ENCODE data around the gene ZBTB24.

The ZBTB24 gene

GRCh38 chr6:109448615-109449014, 34.4 kb downstream of the ZBTB24 start:
- H3K27ac ChIP-seq (ENCODE audit: low read length), result no peak overlapping the region
- peaks cover 0 to 2% of the 10 kb centered on the region in 2 donors for H3K4me1 ChIP-seq (ENCODE audit: control insufficient read depth in 1 of 2, insufficient read depth in 2 of 2, low read length in 2 of 2)
- no peaks in the 10 kb centered on the region for H3K9me3 ChIP-seq (ENCODE audit: control insufficient read depth in 1 of 2, low read length in 2 of 2)
- H3K36me3 ChIP-seq (ENCODE audit: control insufficient read depth in 1 of 2, insufficient read depth in 2 of 2, low read length in 2 of 2), result peaks cover 22 to 23% of the 10 kb centered on the region in 2 donors
- no peaks in the 10 kb centered on the region for H3K27me3 ChIP-seq (ENCODE audit: low read depth, low read length)
- no peak overlapping the region for H3K4me3 ChIP-seq (ENCODE audit: low read depth in 1 of 2, low read length in 2 of 2)

DNA sequence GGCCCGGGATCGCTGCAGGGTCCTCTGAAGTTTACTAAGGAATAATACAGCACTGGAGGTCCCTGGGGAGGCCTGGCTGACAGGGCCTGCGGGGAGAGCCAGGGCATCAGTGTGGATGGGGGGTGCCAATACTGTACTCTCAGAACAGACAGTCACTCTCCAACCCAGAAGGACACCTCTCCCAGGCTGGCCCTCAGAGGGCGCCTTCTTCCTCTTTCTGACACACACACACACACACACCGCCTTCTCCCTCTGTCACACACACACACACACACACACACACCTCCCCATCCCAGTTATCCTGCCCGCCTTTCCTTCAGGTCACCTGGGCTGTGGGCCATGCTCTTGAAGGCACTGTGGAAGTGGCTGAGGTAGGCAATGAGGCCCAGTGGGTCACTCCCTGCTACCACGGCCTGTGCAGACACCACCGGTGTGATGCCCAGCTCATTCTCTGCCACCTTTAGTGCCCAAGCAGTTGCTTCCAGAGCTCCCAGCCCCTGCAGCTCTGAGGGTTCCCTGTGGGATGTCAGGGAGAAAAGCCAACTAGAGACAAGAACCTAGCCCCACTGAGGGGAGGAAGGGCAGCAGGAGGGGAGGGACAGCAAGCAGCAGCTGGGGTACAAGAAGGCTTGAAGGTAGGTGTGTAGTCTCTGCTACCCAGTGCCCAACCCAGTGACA, 35.0 kb downstream of the ZBTB24 start:
- Histone ChIP-seq H3K27me3 (ENCODE audit: low read depth, low read length) (no peaks in the 10 kb centered on the region), H3K36me3 (ENCODE audit: control insufficient read depth in 1 of 2, insufficient read depth in 2 of 2, low read length in 2 of 2) (peaks cover 22 to 23% of the 10 kb centered on the region in 2 donors), H3K27ac (ENCODE audit: low read length) (no peak overlapping the region), H3K4me1 (ENCODE audit: control insufficient read depth in 1 of 2, insufficient read depth in 2 of 2, low read length in 2 of 2) (no peaks in the 10 kb centered on the region), H3K4me3 (ENCODE audit: low read depth in 1 of 2, low read length in 2 of 2) (no peak overlapping the region), H3K9me3 (ENCODE audit: control insufficient read depth in 1 of 2, low read length in 2 of 2) (no peaks in the 10 kb centered on the region)

DNA sequence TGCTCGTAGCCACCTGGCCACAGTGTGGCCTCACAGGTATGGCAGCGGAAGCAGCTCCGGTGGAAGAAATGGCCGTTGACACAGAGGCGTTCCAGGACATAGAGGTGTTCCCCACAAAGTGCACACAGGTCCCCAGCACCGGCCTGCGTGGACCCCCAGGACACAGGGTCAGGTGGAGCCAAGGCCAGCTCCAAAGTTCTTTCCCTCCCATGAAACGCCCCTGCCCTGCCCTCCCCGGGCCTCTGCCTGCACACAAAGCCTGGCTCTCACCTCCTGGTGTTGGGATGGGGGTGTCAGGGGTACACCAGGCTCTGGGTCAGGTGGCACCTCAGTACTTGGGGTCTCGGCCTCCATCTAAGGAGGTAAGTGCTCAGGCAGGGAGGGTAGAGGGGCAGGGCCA, 35.9 kb downstream of the ZBTB24 start:
- Histone ChIP-seq H3K4me1 (ENCODE audit: control insufficient read depth in 1 of 2, insufficient read depth in 2 of 2, low read length in 2 of 2) (peaks cover 0 to 3% of the 10 kb centered on the region in 2 donors), H3K27me3 (ENCODE audit: low read depth, low read length) (no peaks in the 10 kb centered on the region), H3K4me3 (ENCODE audit: low read depth in 1 of 2, low read length in 2 of 2) (no peak overlapping the region), H3K36me3 (ENCODE audit: control insufficient read depth in 1 of 2, insufficient read depth in 2 of 2, low read length in 2 of 2) (peaks cover 23 to 31% of the 10 kb centered on the region in 2 donors), H3K9me3 (ENCODE audit: control insufficient read depth in 1 of 2, low read length in 2 of 2) (no peaks in the 10 kb centered on the region), H3K27ac (ENCODE audit: low read length) (no peak overlapping the region)

DNA sequence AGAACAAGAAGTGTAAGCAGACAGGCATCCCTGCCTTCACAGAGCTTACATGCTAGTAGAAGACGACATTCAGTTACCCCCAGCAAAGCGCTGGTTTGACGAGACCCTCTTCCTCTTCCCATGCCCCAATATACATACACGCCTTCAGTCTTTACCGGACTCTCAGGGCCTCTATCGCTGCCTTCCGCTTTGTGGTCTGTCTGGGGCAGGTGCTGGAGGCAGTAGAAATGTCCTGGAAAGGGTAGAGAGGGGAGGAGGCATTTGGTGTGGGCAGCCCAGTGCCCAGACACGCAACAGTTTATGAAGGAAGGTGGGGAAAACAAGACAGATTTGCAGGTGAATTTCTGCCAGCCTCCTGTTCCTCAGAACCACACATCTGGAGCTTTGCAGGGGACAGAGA, 36.5 kb downstream of the ZBTB24 start:
- Histone ChIP-seq H3K27ac (ENCODE audit: low read length) (no peak overlapping the region), H3K4me3 (ENCODE audit: low read depth in 1 of 2, low read length in 2 of 2) (no peak overlapping the region), H3K36me3 (ENCODE audit: control insufficient read depth in 1 of 2, insufficient read depth in 2 of 2, low read length in 2 of 2) (peaks cover 23 to 31% of the 10 kb centered on the region in 2 donors), H3K9me3 (ENCODE audit: control insufficient read depth in 1 of 2, low read length in 2 of 2) (no peaks in the 10 kb centered on the region), H3K4me1 (ENCODE audit: control insufficient read depth in 1 of 2, insufficient read depth in 2 of 2, low read length in 2 of 2) (peaks cover 3 to 9% of the 10 kb centered on the region in 2 donors), H3K27me3 (ENCODE audit: low read depth, low read length) (no peaks in the 10 kb centered on the region)

DNA sequence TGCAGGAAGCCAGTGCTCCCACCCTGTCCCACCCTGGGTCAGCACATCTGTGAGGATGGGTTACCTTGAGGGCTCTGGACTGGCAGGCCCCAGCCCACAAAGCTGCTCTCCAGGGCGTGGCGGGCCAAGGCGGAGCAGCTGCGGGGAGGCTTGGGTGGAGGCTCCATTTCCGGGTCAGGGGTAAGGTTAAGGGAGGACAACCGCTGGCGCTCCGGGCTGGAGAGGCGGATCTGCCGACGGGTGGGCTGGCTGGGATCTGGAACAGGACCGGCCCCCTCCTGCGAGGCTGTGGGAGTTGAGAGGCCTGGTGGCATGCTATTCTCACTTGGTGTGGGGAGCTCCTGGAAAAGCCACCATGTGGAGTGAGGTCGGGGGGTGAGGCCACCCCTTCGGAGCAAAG, 36.9 kb downstream of the ZBTB24 start:
- peaks cover 23 to 31% of the 10 kb centered on the region in 2 donors for H3K36me3 ChIP-seq (ENCODE audit: control insufficient read depth in 1 of 2, insufficient read depth in 2 of 2, low read length in 2 of 2)

GRCh38 chr6:109445382-109445781, 37.6 kb downstream of the ZBTB24 start:
- Histone ChIP-seq H3K27me3 (ENCODE audit: low read depth, low read length) (no peaks in the 10 kb centered on the region), H3K36me3 (ENCODE audit: control insufficient read depth in 1 of 2, insufficient read depth in 2 of 2, low read length in 2 of 2) (peaks cover 23 to 31% of the 10 kb centered on the region in 2 donors), H3K4me3 (ENCODE audit: low read depth in 1 of 2, low read length in 2 of 2) (no peak overlapping the region), H3K4me1 (ENCODE audit: control insufficient read depth in 1 of 2, insufficient read depth in 2 of 2, low read length in 2 of 2) (peaks cover 6 to 12% of the 10 kb centered on the region in 2 donors), H3K9me3 (ENCODE audit: control insufficient read depth in 1 of 2, low read length in 2 of 2) (no peaks in the 10 kb centered on the region), H3K27ac (ENCODE audit: low read length) (no peak overlapping the region)

More for the DNA sequence above, 36.9 kb downstream of the ZBTB24 start:
- Histone ChIP-seq H3K27me3 (ENCODE audit: low read depth, low read length) (no peaks in the 10 kb centered on the region), H3K4me3 (ENCODE audit: low read depth in 1 of 2, low read length in 2 of 2) (no peak overlapping the region), H3K27ac (ENCODE audit: low read length) (no peak overlapping the region), H3K9me3 (ENCODE audit: control insufficient read depth in 1 of 2, low read length in 2 of 2) (no peaks in the 10 kb centered on the region), H3K4me1 (ENCODE audit: control insufficient read depth in 1 of 2, insufficient read depth in 2 of 2, low read length in 2 of 2) (peaks cover 6 to 12% of the 10 kb centered on the region in 2 donors)

DNA sequence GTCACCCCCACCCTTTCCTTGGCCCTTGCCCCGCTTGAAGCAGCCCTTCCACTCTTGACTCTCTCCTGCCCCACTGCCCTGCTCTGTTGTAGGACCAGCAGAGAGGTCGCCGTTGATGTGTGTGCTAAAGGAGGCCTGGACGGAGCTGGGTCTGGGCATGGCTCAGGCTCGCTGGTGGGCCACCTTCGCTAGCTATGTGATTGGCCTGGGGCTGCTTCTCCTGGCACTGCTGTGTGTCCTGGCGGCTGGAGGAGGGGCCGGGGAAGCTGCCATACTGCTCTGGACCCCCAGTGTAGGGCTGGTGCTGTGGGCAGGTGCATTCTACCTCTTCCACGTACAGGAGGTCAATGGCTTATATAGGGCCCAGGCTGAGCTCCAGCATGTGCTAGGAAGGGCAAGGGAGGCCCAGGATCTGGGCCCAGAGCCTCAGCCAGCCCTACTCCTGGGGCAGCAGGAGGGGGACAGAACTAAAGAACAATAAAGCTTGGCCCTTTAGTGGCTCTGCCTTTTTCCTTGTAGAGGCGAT, 39.5 kb downstream of the ZBTB24 start:
- H3K9me3 ChIP-seq (ENCODE audit: control insufficient read depth in 1 of 2, low read length in 2 of 2), result no peaks in the 10 kb centered on the region
- peaks cover 23 to 31% of the 10 kb centered on the region in 2 donors for H3K36me3 ChIP-seq (ENCODE audit: control insufficient read depth in 1 of 2, insufficient read depth in 2 of 2, low read length in 2 of 2)
- H3K27me3 ChIP-seq (ENCODE audit: low read depth, low read length), result no peaks in the 10 kb centered on the region
- H3K4me3 ChIP-seq (ENCODE audit: low read depth in 1 of 2, low read length in 2 of 2), result no peak overlapping the region
- H3K4me1 ChIP-seq (ENCODE audit: control insufficient read depth in 1 of 2, insufficient read depth in 2 of 2, low read length in 2 of 2), result peaks cover 6 to 12% of the 10 kb centered on the region in 2 donors
- H3K27ac ChIP-seq (ENCODE audit: low read length), result no peak overlapping the region

DNA sequence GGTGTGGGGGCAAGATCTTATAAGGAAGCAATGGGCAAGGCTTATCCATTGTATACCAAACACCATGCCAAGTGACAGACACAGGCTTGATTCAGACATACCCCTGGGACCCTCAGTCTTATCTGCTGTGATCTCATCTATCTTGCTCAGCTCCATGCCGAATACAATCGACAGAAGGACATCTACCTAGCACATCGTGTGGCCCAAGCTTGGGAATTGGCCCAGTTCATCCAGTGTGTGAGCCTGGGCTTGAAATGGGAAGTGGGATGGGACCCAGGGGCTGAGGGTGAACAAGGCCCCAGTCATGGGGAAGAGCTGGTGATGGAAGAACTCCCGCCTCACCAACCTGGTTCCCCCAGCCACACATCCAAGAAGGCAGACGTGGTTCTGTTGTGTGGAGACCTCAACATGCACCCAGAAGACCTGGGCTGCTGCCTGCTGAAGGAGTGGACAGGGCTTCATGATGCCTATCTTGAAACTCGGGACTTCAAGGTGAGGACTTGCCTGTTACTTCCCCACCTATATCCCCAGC, 40.6 kb downstream of the ZBTB24 start:
- H3K9me3 ChIP-seq (ENCODE audit: control insufficient read depth in 1 of 2, low read length in 2 of 2), result no peaks in the 10 kb centered on the region
- no peaks in the 10 kb centered on the region for H3K27me3 ChIP-seq (ENCODE audit: low read depth, low read length)
- H3K4me1 ChIP-seq (ENCODE audit: control insufficient read depth in 1 of 2, insufficient read depth in 2 of 2, low read length in 2 of 2), result peaks cover 6 to 12% of the 10 kb centered on the region in 2 donors
- H3K27ac ChIP-seq (ENCODE audit: low read length), result no peak overlapping the region
- peaks cover 23 to 31% of the 10 kb centered on the region in 2 donors for H3K36me3 ChIP-seq (ENCODE audit: control insufficient read depth in 1 of 2, insufficient read depth in 2 of 2, low read length in 2 of 2)
- H3K4me3 ChIP-seq (ENCODE audit: low read depth in 1 of 2, low read length in 2 of 2), result no peak overlapping the region

DNA sequence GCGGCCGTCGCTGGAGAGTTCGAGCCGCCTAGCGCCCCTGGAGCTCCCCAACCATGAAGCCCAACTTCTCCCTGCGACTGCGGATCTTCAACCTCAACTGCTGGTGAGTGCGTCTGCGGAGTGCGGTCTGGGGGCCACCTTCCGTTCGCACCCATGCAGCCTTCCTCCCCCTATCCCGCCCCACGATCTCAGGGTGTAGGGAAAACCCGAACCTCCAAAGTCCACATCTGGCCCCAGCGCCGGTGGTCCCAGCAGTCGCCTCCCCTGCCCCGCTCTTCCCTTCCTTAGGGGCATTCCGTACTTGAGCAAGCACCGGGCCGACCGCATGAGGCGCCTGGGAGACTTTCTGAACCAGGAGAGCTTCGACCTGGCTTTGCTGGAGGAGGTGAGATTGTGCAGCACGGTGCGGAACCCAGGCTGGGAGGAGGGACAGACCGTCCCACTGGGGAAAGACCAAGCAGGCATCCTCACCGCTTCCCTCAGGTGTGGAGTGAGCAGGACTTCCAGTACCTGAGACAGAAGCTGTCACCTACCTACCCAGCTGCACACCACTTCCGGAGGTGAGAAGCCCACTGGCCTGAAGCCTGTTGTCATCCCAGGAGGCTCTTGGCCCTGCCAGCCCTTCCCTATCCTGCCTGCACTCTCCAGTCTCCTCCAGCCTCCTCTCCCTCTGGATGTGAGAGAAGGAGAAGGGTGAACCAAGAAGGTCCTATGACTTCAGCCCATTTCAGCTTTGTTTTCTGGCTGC, 41.8 kb downstream of the ZBTB24 start:
- H3K9me3 ChIP-seq (ENCODE audit: control insufficient read depth in 1 of 2, low read length in 2 of 2), result no peaks in the 10 kb centered on the region

GRCh38 chr6:109440331-109441068, 42.5 kb downstream of the ZBTB24 start, which contains the start of the genes PPIL6 and SMPD2:
PPIL6 (minus strand) TSS chr6:109440628; CDS start chr6:109440590, 38 bp downstream.
SMPD2 (plus strand) TSS chr6:109440724; CDS start chr6:109441122, 398 bp downstream.
- Histone ChIP-seq H3K4me1 (ENCODE audit: control insufficient read depth in 1 of 2, insufficient read depth in 2 of 2, low read length in 2 of 2) (peaks cover 6 to 12% of the 10 kb centered on the region in 2 donors), H3K36me3 (ENCODE audit: control insufficient read depth in 1 of 2, insufficient read depth in 2 of 2, low read length in 2 of 2) (peaks cover 12 to 23% of the 10 kb centered on the region in 2 donors), H3K27me3 (ENCODE audit: low read depth, low read length) (no peaks in the 10 kb centered on the region), H3K27ac (ENCODE audit: low read length) (peak within 1 kb of the TSS; percentile 31), H3K4me3 (ENCODE audit: low read depth in 1 of 2, low read length in 2 of 2) (peak within 1 kb of the TSS; percentile 66 to 90), H3K9me3 (ENCODE audit: control insufficient read depth in 1 of 2, low read length in 2 of 2) (no peaks in the 10 kb centered on the region)

More for the DNA sequence above, 41.8 kb downstream of the ZBTB24 start:
- Histone ChIP-seq H3K4me1 (ENCODE audit: control insufficient read depth in 1 of 2, insufficient read depth in 2 of 2, low read length in 2 of 2) (peaks cover 6 to 12% of the 10 kb centered on the region in 2 donors), H3K27me3 (ENCODE audit: low read depth, low read length) (no peaks in the 10 kb centered on the region), H3K27ac (ENCODE audit: low read length) (peak overlapping the region; percentile 31), H3K36me3 (ENCODE audit: control insufficient read depth in 1 of 2, insufficient read depth in 2 of 2, low read length in 2 of 2) (peaks cover 17 to 23% of the 10 kb centered on the region in 2 donors), H3K4me3 (ENCODE audit: low read depth in 1 of 2, low read length in 2 of 2) (peak overlapping the region; percentile 66 to 90)

All from muscle layer of duodenum (tissue), 2 donors.